Measurements from ENCODE around the gene CCL26. TPM values are rescaled to one million over a fixed set of nuclear protein-coding genes. Genes with fewer than 3 reads are reported as not detected.
A peak's percentile ranks its signal among the peaks of the same experiment; 100 is the strongest.

Gene CCL26
- total RNA-seq (2021; ENCODE audit: unreplicated experiment) (0.49 TPM), Bru-seq, nascent RNA (percentile 7 among the genes with signal in this experiment), BruChase-seq, experiment 1, labeled RNA remaining after a 6-hour chase (not detected), BruChase-seq, experiment 2, labeled RNA remaining after a 2-hour chase (not detected)
- polyA plus RNA-seq (2012): 0.47 and 0.53 TPM in 2 replicates
- long read RNA-seq, partial matches to known transcripts: 0 of 1 reads
- long read RNA-seq, other reads (novel, unspliced or antisense): 1 of 1 reads

GRCh38 chr7:75772081-75773077, at the start of gene CCL26:
Gene CCL26 (minus strand): TSS chr7:75772211. CDS start chr7:75772176, 35 bp downstream.
- RAD21 ChIA-PET (ENCODE audit: low non-redundant PET in 1 of 2, low total read pairs in 2 of 2, uncharacterized antibody in 2 of 2, unreplicated experiment in 2 of 2): no interaction called here
- Histone ChIP-seq H3K27ac (ENCODE audit: low read depth, low read length) (no peak within 1 kb of the TSS), H3K9ac (ENCODE audit: low read length) (no peak within 1 kb of the TSS), H4K20me1 (ENCODE audit: insufficient read depth) (no peaks in the 10 kb centered on the region), H2AFZ (ENCODE audit: low read depth, low read length, poor library complexity, severe bottlenecking) (peak within 1 kb of the TSS; percentile 90), H3K9me3 (ENCODE audit: control insufficient read depth in 1 of 2, insufficient read depth in 1 of 2, low read depth in 1 of 2, low read length in 2 of 2) (no peaks in the 10 kb centered on the region), H3K36me3 (ENCODE audit: control insufficient read depth in 1 of 2, insufficient read depth in 2 of 2, low read length in 2 of 2) (no peaks in the 10 kb centered on the region), H3K4me2 (ENCODE audit: low read length) (peak within 1 kb of the TSS; percentile 61), H3K79me2 (ENCODE audit: insufficient read depth, low read length) (no peaks in the 10 kb centered on the region), H3K27me3 (ENCODE audit: insufficient read depth, low read length) (no peaks in the 10 kb centered on the region), H3K4me3 (replicated peaks in 1 of 2; ENCODE audit: low read depth in 1 of 2, low read length in 2 of 2) (no peak within 1 kb of the TSS), H3K9me2 (ENCODE audit: insufficient read depth) (no peaks in the 10 kb centered on the region), H3K4me1 (ENCODE audit: control insufficient read depth in 1 of 2, insufficient read depth in 2 of 2, low read length in 2 of 2) (peaks cover 6 to 20% of the 10 kb centered on the region in 2 experiments; a peak in 3 of 4 replicates)
- TF ChIP-seq RAD21 (IDR thresholded peaks at IDR 0.05; ENCODE audit: low read depth) (no peak), TCF7L2 (IDR thresholded peaks at IDR 0.05; ENCODE audit: borderline replicate concordance, extremely low read depth, insufficient read depth, insufficient read length) (no peak), EZH2 (IDR thresholded peaks at IDR 0.05) (no peak), ZFX (IDR thresholded peaks at IDR 0.05) (no peak), POLR2AphosphoS5 (IDR thresholded peaks at IDR 0.05; ENCODE audit: low read depth, low read length) (no peak), SIN3A (IDR thresholded peaks at IDR 0.05; ENCODE audit: low read depth) (no peak), CTCF (IDR thresholded peaks at IDR 0.05 in 2 of 3, conservative IDR thresholded peaks at IDR 0.05 in 1 of 3; ENCODE audit: borderline replicate concordance in 1 of 3, insufficient read depth in 1 of 3, low read depth in 2 of 3, low read length in 2 of 3) (no peak), ZNF274 (IDR thresholded peaks at IDR 0.05; ENCODE audit: low read depth, low read length) (no peak), SP1 (IDR thresholded peaks at IDR 0.05; ENCODE audit: low read depth) (no peak), POLR2A (IDR thresholded peaks at IDR 0.05; ENCODE audit: borderline replicate concordance, extremely low read depth, insufficient read depth, insufficient read length) (no peak)
- TF ChIP-seq, protein P1, sequence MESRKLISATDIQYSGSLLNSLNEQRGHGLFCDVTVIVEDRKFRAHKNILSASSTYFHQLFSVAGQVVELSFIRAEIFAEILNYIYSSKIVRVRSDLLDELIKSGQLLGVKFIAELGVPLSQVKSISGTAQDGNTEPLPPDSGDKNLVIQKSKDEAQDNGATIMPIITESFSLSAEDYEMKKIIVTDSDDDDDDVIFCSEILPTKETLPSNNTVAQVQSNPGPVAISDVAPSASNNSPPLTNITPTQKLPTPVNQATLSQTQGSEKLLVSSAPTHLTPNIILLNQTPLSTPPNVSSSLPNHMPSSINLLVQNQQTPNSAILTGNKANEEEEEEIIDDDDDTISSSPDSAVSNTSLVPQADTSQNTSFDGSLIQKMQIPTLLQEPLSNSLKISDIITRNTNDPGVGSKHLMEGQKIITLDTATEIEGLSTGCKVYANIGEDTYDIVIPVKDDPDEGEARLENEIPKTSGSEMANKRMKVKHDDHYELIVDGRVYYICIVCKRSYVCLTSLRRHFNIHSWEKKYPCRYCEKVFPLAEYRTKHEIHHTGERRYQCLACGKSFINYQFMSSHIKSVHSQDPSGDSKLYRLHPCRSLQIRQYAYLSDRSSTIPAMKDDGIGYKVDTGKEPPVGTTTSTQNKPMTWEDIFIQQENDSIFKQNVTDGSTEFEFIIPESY (IDR thresholded peaks at IDR 0.05; ENCODE audit: extremely low read depth, insufficient replicate concordance, low read length): no peak
- TF ChIP-seq, protein P2, sequence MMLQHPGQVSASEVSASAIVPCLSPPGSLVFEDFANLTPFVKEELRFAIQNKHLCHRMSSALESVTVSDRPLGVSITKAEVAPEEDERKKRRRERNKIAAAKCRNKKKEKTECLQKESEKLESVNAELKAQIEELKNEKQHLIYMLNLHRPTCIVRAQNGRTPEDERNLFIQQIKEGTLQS (IDR thresholded peaks at IDR 0.05): no peak
- CTCF ChIA-PET: interaction anchor here (1.5 kb wide), 1 partner anchor 10 kb away, joined by 8 read pairs; no protein-coding TSS in a partner anchor
- intact Hi-C loops (cut with micrococcal nuclease): no loop called here
- DNase-seq (ENCODE audit: low read depth, low spot score) (no peak), ATAC-seq (peak; percentile 68)
- no TSS peak for BruUV-seq (replicated peaks)
- POLR2A ChIA-PET: no interaction called here
